Endothelial cell of umbilical vein (primary cell): Measurements from ENCODE around the gene LAP3. TPM values are rescaled to one million over a fixed set of nuclear protein-coding genes. Genes with fewer than 3 reads are reported as not detected.
A peak's percentile ranks its signal among the peaks of the same experiment; 100 is the strongest.

ENCODE experiments used
- BruUV-seq: library from RNA; stranded (reverse); fragments of 400-500 nt; replicated peaks from 2 replicates; lab custom pipeline; 2021; lab: Mats Ljungman, UMichigan
- CTCF ChIA-PET: fragments of 300-600, 350-600 bp; sonication (Branson Sonifier 250); formaldehyde crosslinking; loops from one replicate; lab custom pipeline; 2021; ENCODE audit warnings: antibody characterized with exemption, inconsistent platforms; lab: Charles Lee
- POLR2A ChIA-PET: fragments of 300-600, 350-600 bp; sonication (Branson Sonifier 250); formaldehyde crosslinking; loops from one replicate; lab custom pipeline; 2021; ENCODE audit warnings: antibody characterized with exemption, inconsistent platforms; lab: Charles Lee
- DNase-seq: peaks from one replicate; pipeline ENCODE4 v3.0.0-alpha.2; 2011; ENCODE audit warnings: low read depth, low spot score
- FAIRE-seq: peaks from 2 replicates; lab custom pipeline; 2011; peaks lifted over from hg19 to GRCh38; lab: Jason Lieb, UNC
- H2AFZ ChIP-seq: 2 replicates; pipeline ENCODE4 v1.6.0; 2012; ENCODE audit warnings: low read depth, low read length, control low read depth, inconsistent platforms
- H3K27ac ChIP-seq: 2 replicates; pipeline ENCODE4 v1.5.1; 2011; ENCODE audit warnings: low read depth, mild to moderate bottlenecking, control low read depth, low read length, moderate library complexity; ENCODE audit not compliant: insufficient read depth
- H3K27me3 ChIP-seq, 2 experiments: 2 replicates each; pipeline versions ENCODE4 v1.6.0 to v1.6.1; 2011; ENCODE audit warnings: low read length in 2 of 2, mixed read lengths in 1 of 2; ENCODE audit not compliant: control insufficient read depth in 2 of 2, insufficient read depth in 2 of 2
- H3K36me3 ChIP-seq, 2 experiments: 2 replicates in 1 of 2; 3 replicates in 1 of 2; pipeline ENCODE4 v1.5.1; 2011; ENCODE audit warnings: low read length in 2 of 2, mild to moderate bottlenecking in 1 of 2, moderate library complexity in 1 of 2; ENCODE audit not compliant: control insufficient read depth in 2 of 2, insufficient read depth in 2 of 2; ENCODE audit errors: extremely low read depth in 1 of 2
- H3K4me1 ChIP-seq: 3 replicates; pipeline ENCODE4 v1.5.1; 2011; ENCODE audit warnings: mild to moderate bottlenecking, low read length; ENCODE audit not compliant: control insufficient read depth, insufficient read depth; ENCODE audit errors: extremely low read depth
- H3K4me2 ChIP-seq: 2 replicates; pipeline ENCODE4 v1.6.1; 2011; ENCODE audit warnings: low read length, control low read depth, mixed read lengths; ENCODE audit not compliant: insufficient read depth
- H3K4me3 ChIP-seq, 3 experiments: fragments of 200-600 bp in 1 of 3; sonication (generic), shearing (Covaris generic) in 1 of 3; replicated peaks in 1 of 3; 2 replicates each; pipeline ENCODE4 v1.5.1; 2011 to 2016; ENCODE audit warnings: control low read depth in 3 of 3, low read length in 3 of 3, mild to moderate bottlenecking in 2 of 3, inconsistent platforms in 1 of 3, low read depth in 1 of 3, moderate library complexity in 1 of 3; ENCODE audit not compliant: insufficient read depth in 1 of 3
- H3K79me2 ChIP-seq: 2 replicates; pipeline ENCODE4 v1.6.0; 2012; ENCODE audit warnings: low read length, inconsistent platforms; ENCODE audit not compliant: control insufficient read depth, insufficient read depth
- H3K9ac ChIP-seq: replicated peaks from 2 replicates; pipeline ENCODE3; 2011; ENCODE audit warnings: low read length, control low read depth; ENCODE audit not compliant: insufficient read depth; ENCODE audit errors: extremely low read depth
- H3K9me1 ChIP-seq: replicated peaks from 3 replicates; pipeline ENCODE4 v1.6.0; 2011; ENCODE audit warnings: mild to moderate bottlenecking, low read length; ENCODE audit not compliant: control insufficient read depth, insufficient read depth; ENCODE audit errors: extremely low read depth
- H3K9me3 ChIP-seq: replicated peaks from 2 replicates; pipeline ENCODE4 v1.5.1; 2012; ENCODE audit warnings: low read length, inconsistent platforms; ENCODE audit not compliant: control insufficient read depth, insufficient read depth
- H4K20me1 ChIP-seq: replicated peaks from 2 replicates; pipeline ENCODE3; 2011; ENCODE audit warnings: mild to moderate bottlenecking, low read length; ENCODE audit not compliant: control insufficient read depth, insufficient read depth; ENCODE audit errors: extremely low read depth
- EZH2 ChIP-seq: IDR thresholded peaks from 2 replicates; pipeline ENCODE4 v1.6.1; 2012; ENCODE audit warnings: borderline replicate concordance, low read depth, mild to moderate bottlenecking, moderate library complexity, low read length, inconsistent platforms; ENCODE audit not compliant: severe bottlenecking
- FOS ChIP-seq: IDR thresholded peaks from 2 replicates; pipeline ENCODE4 v1.6.1; 2011; ENCODE audit warnings: mild to moderate bottlenecking, low read length, moderate library complexity, borderline replicate concordance; ENCODE audit not compliant: insufficient read depth
- GATA2 ChIP-seq: IDR thresholded peaks from 2 replicates; pipeline ENCODE4 v1.7.0; 2011; ENCODE audit warnings: low read depth, mild to moderate bottlenecking, moderate library complexity, mixed read lengths, low read length; ENCODE audit not compliant: insufficient read length, insufficient read depth
- JUN ChIP-seq: IDR thresholded peaks from 2 replicates; pipeline ENCODE4 v1.6.1; 2011; ENCODE audit warnings: borderline replicate concordance, low read depth; ENCODE audit not compliant: insufficient read length, insufficient read depth
- MYC ChIP-seq: IDR thresholded peaks from one replicate; pipeline ENCODE4 v1.6.1; 2011; ENCODE audit warnings: mild to moderate bottlenecking, low read depth, low read length
- POLR2A ChIP-seq: IDR thresholded peaks from 2 replicates; pipeline ENCODE4 v1.6.1; 2012; ENCODE audit warnings: low read depth, mild to moderate bottlenecking, control low read depth, low read length
- POLR2AphosphoS5 ChIP-seq: IDR thresholded peaks from 2 replicates; pipeline ENCODE4 v1.6.1; 2012; ENCODE audit warnings: low read depth, mild to moderate bottlenecking, control low read depth, low read length, moderate library complexity; ENCODE audit not compliant: insufficient read depth
- dilution Hi-C: fragments of 300-500 bp; cut with MboI; formaldehyde crosslinking; loops from one replicate; pipeline ENCODE4 v1.15.0; 2019; ENCODE audit warnings: low sequenced_read_pairs; ENCODE audit not compliant: extremely low pct_ligation_motif_present
- intact Hi-C: fragments of 100-400 bp; cut with micrococcal nuclease; formaldehyde crosslinking; loops from one replicate; pipeline ENCODE4 v1.10.0; 2022
- polyA plus RNA-seq, 4 experiments: library from polyadenylated mRNA; depleted of rRNA in 3 of 4; stranded (reverse) in 3 of 4; unstranded in 1 of 4; fragments of >200 nt; gene quantifications; 2 replicates each; pipeline versions ENCODE4 v1.2.1 to v1.2.3, GENCODE V29; 2011 to 2012; ENCODE audit warnings: missing spikeins in 1 of 4
- total RNA-seq: library from RNA; stranded (reverse); gene quantifications from 2 replicates; pipeline ENCODE4 v1.2.3, GENCODE V29; 2021
- TF ChIP-seq, protein P1 (sequence below), 2 donors: IDR thresholded peaks; 1 replicate in 1 of 2; 2 replicates in 1 of 2; pipeline ENCODE4 v1.5.1; 2011; ENCODE audit warnings: low read length in 2 of 2, mild to moderate bottlenecking in 2 of 2, moderate library complexity in 2 of 2, control low read depth in 1 of 2, inconsistent platforms in 1 of 2, low read depth in 1 of 2; ENCODE audit not compliant: insufficient read depth in 1 of 2; ENCODE audit errors: extremely low read depth in 1 of 2
- TF ChIP-seq, protein P2 (sequence below): IDR thresholded peaks from 2 replicates; pipeline ENCODE4 v1.6.1; 2011; ENCODE audit not compliant: insufficient read depth, insufficient read length

LAP3 gene
- total and polyA plus RNA-seq, 2 donors (not counting 3 experiments of a cell fraction or from before 2014, with no cell fraction given) = 82.4 to 94.8 TPM

DNA sequence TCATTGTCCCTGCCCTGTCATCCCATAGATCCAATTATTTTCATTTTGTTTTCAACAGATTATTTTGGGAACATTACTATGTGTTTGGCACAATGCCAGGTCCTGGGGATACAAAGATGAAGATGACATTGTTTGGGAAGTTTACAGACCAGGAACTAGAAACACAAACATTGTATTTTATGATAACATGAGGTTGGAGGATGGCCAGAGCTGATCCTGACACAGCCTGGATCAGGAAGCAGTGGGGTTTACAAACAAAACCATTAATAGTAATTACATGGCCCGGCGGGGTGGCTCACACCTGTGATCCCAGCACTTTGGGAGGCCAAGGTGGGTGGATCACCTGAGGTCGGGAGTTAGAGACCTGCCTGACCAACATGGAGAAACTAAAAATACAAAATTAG lies 32.2 kb upstream of the LAP3 start:
- Histone ChIP-seq H3K9me1 (no peaks in the 10 kb centered on the region), H4K20me1 (no peaks in the 10 kb centered on the region), H3K79me2 (no peaks in the 10 kb centered on the region), H3K4me1 (peaks cover 4% of the 10 kb centered on the region), H3K4me2 (no peak overlapping the region), H3K27me3 (peaks cover 2 to 3% of the 10 kb centered on the region in 2 experiments), H3K36me3 (no peaks in the 10 kb centered on the region), H3K9me3 (no peaks in the 10 kb centered on the region), H3K4me3 (no peak overlapping the region), H3K9ac (no peak overlapping the region), H3K27ac (no peak overlapping the region), H2AFZ (no peak overlapping the region)
- no peak for FAIRE-seq
- TF ChIP-seq JUN (no peak), FOS (no peak), POLR2AphosphoS5 (no peak), MYC (no peak), EZH2 (no peak), GATA2 (no peak), POLR2A (no peak)
- TF ChIP-seq, protein P1, sequence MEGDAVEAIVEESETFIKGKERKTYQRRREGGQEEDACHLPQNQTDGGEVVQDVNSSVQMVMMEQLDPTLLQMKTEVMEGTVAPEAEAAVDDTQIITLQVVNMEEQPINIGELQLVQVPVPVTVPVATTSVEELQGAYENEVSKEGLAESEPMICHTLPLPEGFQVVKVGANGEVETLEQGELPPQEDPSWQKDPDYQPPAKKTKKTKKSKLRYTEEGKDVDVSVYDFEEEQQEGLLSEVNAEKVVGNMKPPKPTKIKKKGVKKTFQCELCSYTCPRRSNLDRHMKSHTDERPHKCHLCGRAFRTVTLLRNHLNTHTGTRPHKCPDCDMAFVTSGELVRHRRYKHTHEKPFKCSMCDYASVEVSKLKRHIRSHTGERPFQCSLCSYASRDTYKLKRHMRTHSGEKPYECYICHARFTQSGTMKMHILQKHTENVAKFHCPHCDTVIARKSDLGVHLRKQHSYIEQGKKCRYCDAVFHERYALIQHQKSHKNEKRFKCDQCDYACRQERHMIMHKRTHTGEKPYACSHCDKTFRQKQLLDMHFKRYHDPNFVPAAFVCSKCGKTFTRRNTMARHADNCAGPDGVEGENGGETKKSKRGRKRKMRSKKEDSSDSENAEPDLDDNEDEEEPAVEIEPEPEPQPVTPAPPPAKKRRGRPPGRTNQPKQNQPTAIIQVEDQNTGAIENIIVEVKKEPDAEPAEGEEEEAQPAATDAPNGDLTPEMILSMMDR (IDR thresholded peaks at IDR 0.05; ENCODE audit: extremely low read depth in 1 of 2, insufficient read depth in 1 of 2, low read depth in 1 of 2, low read length in 2 of 2) = no peak
- TF ChIP-seq, protein P2, sequence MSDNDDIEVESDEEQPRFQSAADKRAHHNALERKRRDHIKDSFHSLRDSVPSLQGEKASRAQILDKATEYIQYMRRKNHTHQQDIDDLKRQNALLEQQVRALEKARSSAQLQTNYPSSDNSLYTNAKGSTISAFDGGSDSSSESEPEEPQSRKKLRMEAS = no peak
- POLR2A ChIA-PET = no interaction called here
- peak; percentile 11 for DNase-seq
- CTCF ChIA-PET = interaction anchor here (1.7 kb wide), 1 partner anchor 91 kb away, joined by 4 read pairs; no protein-coding TSS in a partner anchor
- intact Hi-C loops (no loop called here), dilution Hi-C loops (no loop called here)
- no TSS peak for BruUV-seq
